ENCODE results near the gene CMTM7. TPM values are rescaled to one million over a fixed set of nuclear protein-coding genes. Genes with fewer than 3 reads are reported as not detected.

Gene CMTM7
- total RNA-seq (10 to 100 TPM; 11.8 to 17.3 TPM), polyA plus RNA-seq (1 to 10 TPM; 2.0 to 5.0 TPM)
- long read RNA-seq, donor 1, transcript CMTM7-201 (5 exons, 2,038 nt) = major isoform, 13 of 34 reads
- long read RNA-seq, donor 1, partial matches to known transcripts = 5 of 34 reads
- long read RNA-seq, donor 1, other reads (novel, unspliced or antisense) = 15 of 34 reads
- long read RNA-seq, donor 2, partial matches to known transcripts = 6 of 17 reads
- long read RNA-seq, donor 2, other reads (novel, unspliced or antisense) = 6 of 17 reads

GRCh38 chr3:32391643-32392535 lies at the start of gene CMTM7:
TSS of gene CMTM7 (plus strand) at chr3:32391853. CDS start at chr3:32391907, 54 bp downstream.
- DNase-seq (peak; percentile 85 to 90), ATAC-seq (ENCODE audit: low FRiP score) (peak; percentile 85)
- intact Hi-C loops (cut with DNase I) = loop anchor here (10.0 kb wide), 1 partner anchor 97 kb away; no protein-coding TSS in a partner anchor
- Histone ChIP-seq H3K27ac (ENCODE audit: low read depth in 1 of 2, low read length in 2 of 2) (no peak within 1 kb of the TSS), H3K27me3 (ENCODE audit: control insufficient read depth in 1 of 2, insufficient read depth in 2 of 2, low read length in 1 of 2) (no peaks in the 10 kb centered on the region), H3K4me3 (ENCODE audit: low read length in 2 of 2) (peak within 1 kb of the TSS; percentile 30 to 49), H3K9me3 (ENCODE audit: control insufficient read depth, low read length) (no peaks in the 10 kb centered on the region), H3K36me3 (ENCODE audit: control insufficient read depth in 1 of 2, insufficient read depth in 2 of 2, low read length in 1 of 2) (no peaks in the 10 kb centered on the region), H3K4me1 (ENCODE audit: control insufficient read depth in 1 of 2, insufficient read depth in 2 of 2, low read length in 2 of 2) (no peaks in the 10 kb centered on the region)
- WGBS, 2 donors = 0 to 1% methylated on average over 68 to 107 of the region's 107 CpGs

GRCh38 chr3:32347343-32348125 lies 44.1 kb upstream of the CMTM7 start:
- Histone ChIP-seq H3K27ac (ENCODE audit: low read depth in 1 of 2, low read length in 2 of 2) (no peak overlapping the region), H3K36me3 (ENCODE audit: control insufficient read depth in 1 of 2, insufficient read depth in 2 of 2, low read length in 1 of 2) (no peaks in the 10 kb centered on the region), H3K27me3 (ENCODE audit: control insufficient read depth in 1 of 2, insufficient read depth in 2 of 2, low read length in 1 of 2) (no peaks in the 10 kb centered on the region), H3K4me3 (ENCODE audit: low read length in 2 of 2) (no peak overlapping the region), H3K9me3 (ENCODE audit: control insufficient read depth, low read length) (no peaks in the 10 kb centered on the region), H3K4me1 (ENCODE audit: control insufficient read depth in 1 of 2, insufficient read depth in 2 of 2, low read length in 2 of 2) (no peaks in the 10 kb centered on the region)
- 33 to 36% methylated on average over 11 of the region's 11 CpGs for WGBS, 2 donors
- intact Hi-C loops (cut with DNase I) = no loop called here
- ATAC-seq (ENCODE audit: low FRiP score) (peak; percentile 81), DNase-seq (no peak)

- ATAC-seq (ENCODE audit: low FRiP score) (no peak), DNase-seq (no peak)
- intact Hi-C loops (cut with DNase I) = no loop called here
- no peaks in the 10 kb centered on the region for H3K36me3 ChIP-seq (ENCODE audit: control insufficient read depth in 1 of 2, insufficient read depth in 2 of 2, low read length in 1 of 2)
- 81 to 99% methylated on average over 2 of the region's 2 CpGs for WGBS, 2 donors
- no peak overlapping the region for H3K27ac ChIP-seq (ENCODE audit: low read depth in 1 of 2, low read length in 2 of 2)
- no peaks in the 10 kb centered on the region for H3K9me3 ChIP-seq (ENCODE audit: control insufficient read depth, low read length)
- H3K27me3 ChIP-seq (ENCODE audit: control insufficient read depth in 1 of 2, insufficient read depth in 2 of 2, low read length in 1 of 2) = no peaks in the 10 kb centered on the region
- H3K4me3 ChIP-seq (ENCODE audit: low read length in 2 of 2) = no peak overlapping the region
- H3K4me1 ChIP-seq (ENCODE audit: control insufficient read depth in 1 of 2, insufficient read depth in 2 of 2, low read length in 2 of 2) = no peaks in the 10 kb centered on the region
These were observed 42.5 kb upstream of the CMTM7 start for GRCh38 chr3:32349184-32349583.

GRCh38 chr3:32352563-32352962 lies 39.1 kb upstream of the CMTM7 start:
- Histone ChIP-seq H3K27me3 (ENCODE audit: control insufficient read depth in 1 of 2, insufficient read depth in 2 of 2, low read length in 1 of 2) (no peaks in the 10 kb centered on the region), H3K4me1 (ENCODE audit: control insufficient read depth in 1 of 2, insufficient read depth in 2 of 2, low read length in 2 of 2) (no peaks in the 10 kb centered on the region), H3K36me3 (ENCODE audit: control insufficient read depth in 1 of 2, insufficient read depth in 2 of 2, low read length in 1 of 2) (no peaks in the 10 kb centered on the region), H3K9me3 (ENCODE audit: control insufficient read depth, low read length) (no peaks in the 10 kb centered on the region), H3K27ac (ENCODE audit: low read depth in 1 of 2, low read length in 2 of 2) (no peak overlapping the region), H3K4me3 (ENCODE audit: low read length in 2 of 2) (no peak overlapping the region)
- ATAC-seq (ENCODE audit: low FRiP score) = no peak
- intact Hi-C loops (cut with DNase I) = no loop called here
- no peak for DNase-seq

- DNase-seq (no peak), ATAC-seq (ENCODE audit: low FRiP score) (no peak)
- Histone ChIP-seq H3K9me3 (ENCODE audit: control insufficient read depth, low read length) (no peaks in the 10 kb centered on the region), H3K4me3 (ENCODE audit: low read length in 2 of 2) (no peak overlapping the region), H3K4me1 (ENCODE audit: control insufficient read depth in 1 of 2, insufficient read depth in 2 of 2, low read length in 2 of 2) (no peaks in the 10 kb centered on the region), H3K27ac (ENCODE audit: low read depth in 1 of 2, low read length in 2 of 2) (no peak overlapping the region), H3K36me3 (ENCODE audit: control insufficient read depth in 1 of 2, insufficient read depth in 2 of 2, low read length in 1 of 2) (no peaks in the 10 kb centered on the region), H3K27me3 (ENCODE audit: control insufficient read depth in 1 of 2, insufficient read depth in 2 of 2, low read length in 1 of 2) (no peaks in the 10 kb centered on the region)
- 95 to 98% methylated on average over 2 of the region's 2 CpGs for WGBS, 2 donors
- intact Hi-C loops (cut with DNase I) = no loop called here
These were observed 38.3 kb upstream of the CMTM7 start for GRCh38 chr3:32353351-32353750.

GRCh38 chr3:32354362-32354778 lies 37.3 kb upstream of the CMTM7 start:
- no peaks in the 10 kb centered on the region for H3K9me3 ChIP-seq (ENCODE audit: control insufficient read depth, low read length)
- H3K4me1 ChIP-seq (ENCODE audit: control insufficient read depth in 1 of 2, insufficient read depth in 2 of 2, low read length in 2 of 2) = no peaks in the 10 kb centered on the region
- intact Hi-C loops (cut with DNase I) = no loop called here
- 69 to 72% methylated on average over 8 of the region's 8 CpGs for WGBS, 2 donors
- H3K27ac ChIP-seq (ENCODE audit: low read depth in 1 of 2, low read length in 2 of 2) = no peak overlapping the region
- DNase-seq (no peak), ATAC-seq (ENCODE audit: low FRiP score) (no peak)
- H3K36me3 ChIP-seq (ENCODE audit: control insufficient read depth in 1 of 2, insufficient read depth in 2 of 2, low read length in 1 of 2) = no peaks in the 10 kb centered on the region
- no peaks in the 10 kb centered on the region for H3K27me3 ChIP-seq (ENCODE audit: control insufficient read depth in 1 of 2, insufficient read depth in 2 of 2, low read length in 1 of 2)
- no peak overlapping the region for H3K4me3 ChIP-seq (ENCODE audit: low read length in 2 of 2)

- H3K9me3 ChIP-seq (ENCODE audit: control insufficient read depth, low read length) = no peaks in the 10 kb centered on the region
- intact Hi-C loops (cut with DNase I) = no loop called here
- no peaks in the 10 kb centered on the region for H3K27me3 ChIP-seq (ENCODE audit: control insufficient read depth in 1 of 2, insufficient read depth in 2 of 2, low read length in 1 of 2)
- WGBS, 2 donors = 88 to 92% methylated on average over 8 of the region's 8 CpGs
- ATAC-seq (ENCODE audit: low FRiP score) (no peak), DNase-seq (no peak)
- no peak overlapping the region for H3K4me3 ChIP-seq (ENCODE audit: low read length in 2 of 2)
- H3K27ac ChIP-seq (ENCODE audit: low read depth in 1 of 2, low read length in 2 of 2) = no peak overlapping the region
- no peaks in the 10 kb centered on the region for H3K36me3 ChIP-seq (ENCODE audit: control insufficient read depth in 1 of 2, insufficient read depth in 2 of 2, low read length in 1 of 2)
- no peaks in the 10 kb centered on the region for H3K4me1 ChIP-seq (ENCODE audit: control insufficient read depth in 1 of 2, insufficient read depth in 2 of 2, low read length in 2 of 2)
These were observed 35.8 kb upstream of the CMTM7 start for GRCh38 chr3:32355751-32356291.

GRCh38 chr3:32359766-32360492 lies 31.7 kb upstream of the CMTM7 start:
- ATAC-seq (ENCODE audit: low FRiP score) = no peak

More at GRCh38 chr3:32359766-32360492, 31.7 kb upstream of the CMTM7 start:
- no peaks in the 10 kb centered on the region for H3K27me3 ChIP-seq (ENCODE audit: control insufficient read depth in 1 of 2, insufficient read depth in 2 of 2, low read length in 1 of 2)
- no peaks in the 10 kb centered on the region for H3K9me3 ChIP-seq (ENCODE audit: control insufficient read depth, low read length)
- intact Hi-C loops (cut with DNase I) = no loop called here
- no peak for DNase-seq
- H3K27ac ChIP-seq (ENCODE audit: low read depth in 1 of 2, low read length in 2 of 2) = no peak overlapping the region
- H3K36me3 ChIP-seq (ENCODE audit: control insufficient read depth in 1 of 2, insufficient read depth in 2 of 2, low read length in 1 of 2) = no peaks in the 10 kb centered on the region
- no peaks in the 10 kb centered on the region for H3K4me1 ChIP-seq (ENCODE audit: control insufficient read depth in 1 of 2, insufficient read depth in 2 of 2, low read length in 2 of 2)
- H3K4me3 ChIP-seq (ENCODE audit: low read length in 2 of 2) = no peak overlapping the region
- 92% methylated on average over 5 of the region's 5 CpGs for WGBS, 2 donors

All from aorta (tissue), 5 donors.